Trophoblast cell (in vitro differentiated cells and primary cell): ENCODE data around the gene CELSR3.

Experiments
- DNase-seq, 2 donors: peaks; one replicate each; pipeline ENCODE4 v3.0.0-alpha.2; 2016
- H2AFZ ChIP-seq: 2 replicates; pipeline ENCODE4 v1.6.1; 2013; ENCODE audit warnings: low read length, moderate library complexity, mild to moderate bottlenecking; ENCODE audit not compliant: insufficient read depth, poor library complexity
- H2AK5ac ChIP-seq: 2 replicates; pipeline ENCODE4 v1.6.1; 2013; ENCODE audit warnings: mild to moderate bottlenecking, low read length
- H2BK120ac ChIP-seq: 2 replicates; pipeline ENCODE4 v1.6.1; 2013; ENCODE audit warnings: low read length, mild to moderate bottlenecking, moderate library complexity; ENCODE audit not compliant: insufficient read depth, poor library complexity
- H2BK12ac ChIP-seq: 2 replicates; pipeline ENCODE4 v1.6.1; 2013; ENCODE audit warnings: mild to moderate bottlenecking, low read length, moderate library complexity
- H2BK5ac ChIP-seq: 2 replicates; pipeline ENCODE4 v1.6.1; 2013; ENCODE audit warnings: low read length, low read depth, moderate library complexity, mild to moderate bottlenecking; ENCODE audit not compliant: poor library complexity
- H3K14ac ChIP-seq: 2 replicates; pipeline ENCODE4 v1.6.1; 2013; ENCODE audit warnings: mild to moderate bottlenecking, low read length
- H3K18ac ChIP-seq: 2 replicates; pipeline ENCODE4 v1.6.1; 2013; ENCODE audit warnings: mild to moderate bottlenecking, low read length
- H3K23ac ChIP-seq: 2 replicates; pipeline ENCODE4 v1.6.1; 2013; ENCODE audit warnings: low read length
- H3K27ac ChIP-seq: 2 replicates; pipeline ENCODE4 v1.5.1; 2013; ENCODE audit warnings: low read depth, mild to moderate bottlenecking, inconsistent platforms, low read length, moderate library complexity
- H3K27me3 ChIP-seq: 2 replicates; pipeline ENCODE4 v1.6.1; 2013; ENCODE audit warnings: inconsistent platforms, mild to moderate bottlenecking, low read length, moderate library complexity; ENCODE audit not compliant: insufficient read depth
- H3K36me3 ChIP-seq, 2 experiments: 1 replicate in 1 of 2; 2 replicates in 1 of 2; pipeline ENCODE4 v1.6.1; 2013; ENCODE audit warnings: low read length in 2 of 2, mild to moderate bottlenecking in 2 of 2, moderate library complexity in 1 of 2; ENCODE audit not compliant: insufficient read depth in 2 of 2, control insufficient read depth in 1 of 2
- H3K4ac ChIP-seq: 2 replicates; pipeline ENCODE4 v1.6.1; 2013; ENCODE audit warnings: low read depth, mild to moderate bottlenecking, low read length, moderate library complexity
- H3K4me1 ChIP-seq, 2 experiments: 1 replicate in 1 of 2; 2 replicates in 1 of 2; pipeline ENCODE4 v1.6.1; 2013; ENCODE audit warnings: low read length in 2 of 2, mild to moderate bottlenecking in 2 of 2, moderate library complexity in 1 of 2; ENCODE audit not compliant: insufficient read depth in 2 of 2, control insufficient read depth in 1 of 2
- H3K4me2 ChIP-seq: 2 replicates; pipeline ENCODE4 v1.6.1; 2013; ENCODE audit warnings: inconsistent platforms, mild to moderate bottlenecking, low read length, moderate library complexity
- H3K4me3 ChIP-seq: 2 replicates; pipeline ENCODE4 v1.5.1; 2013; ENCODE audit warnings: mild to moderate bottlenecking, low read depth, low read length, inconsistent platforms
- H3K79me1 ChIP-seq: one replicate; pipeline ENCODE4 v1.6.1; 2013; ENCODE audit warnings: low read length
- H3K79me2 ChIP-seq: 2 replicates; pipeline ENCODE4 v1.6.1; 2013; ENCODE audit warnings: low read length, mild to moderate bottlenecking; ENCODE audit not compliant: control insufficient read depth, insufficient read depth, poor library complexity
- H3K9ac ChIP-seq: 2 replicates; pipeline ENCODE4 v1.6.1; 2013; ENCODE audit warnings: mild to moderate bottlenecking, low read length
- H3K9me3 ChIP-seq: 2 replicates; pipeline ENCODE4 v1.6.1; 2013; ENCODE audit warnings: low read depth, mild to moderate bottlenecking, control low read depth, inconsistent platforms, low read length; ENCODE audit not compliant: insufficient read depth
- H4K12ac ChIP-seq: 2 replicates; pipeline ENCODE4 v1.6.1; 2013; ENCODE audit warnings: low read depth, mild to moderate bottlenecking, low read length, moderate library complexity
- H4K8ac ChIP-seq: 2 replicates; pipeline ENCODE4 v1.6.1; 2013; ENCODE audit warnings: low read depth, mild to moderate bottlenecking, low read length, moderate library complexity
- H4K91ac ChIP-seq: one replicate; pipeline ENCODE4 v1.6.1; 2013; ENCODE audit warnings: low read depth, mild to moderate bottlenecking, low read length, moderate library complexity
- WGBS: extraction: QIAGEN DNeasy Blood & Tissue Kit; methylation state at CpG from one replicate; pipeline ENCODE4 v1.1.7; 2013; ENCODE audit warnings: missing lambda C conversion rate; ENCODE audit not compliant: insufficient read length, insufficient coverage; ENCODE audit errors: extremely low coverage; 5-methylcytosine and 5-hydroxymethylcytosine counted together

Gene CELSR3

GRCh38 chr3:48708481-48708889 lies 45.8 kb upstream of the CELSR3 start:
- H3K79me2 ChIP-seq: peaks cover 54% of the 10 kb centered on the region
- no peak overlapping the region for H4K91ac ChIP-seq
- no peak overlapping the region for H2BK5ac ChIP-seq
- no peak overlapping the region for H2AK5ac ChIP-seq
- H3K4ac ChIP-seq: peak overlapping the region; percentile 21
- peaks cover 0 to 7% of the 10 kb centered on the region in 2 experiments for H3K4me1 ChIP-seq
- WGBS: no CpG with 5 or more reads among the region's 2 CpGs
- no peak overlapping the region for H3K9ac ChIP-seq
- H3K4me2 ChIP-seq: no peak overlapping the region
- no peak overlapping the region for H3K14ac ChIP-seq
- no peak overlapping the region for H4K12ac ChIP-seq
- no peak overlapping the region for H2BK120ac ChIP-seq
- no peaks in the 10 kb centered on the region for H3K9me3 ChIP-seq
- no peak overlapping the region for H3K27ac ChIP-seq
- peaks cover 38 to 63% of the 10 kb centered on the region in 2 experiments for H3K36me3 ChIP-seq
- no peaks in the 10 kb centered on the region for H3K79me1 ChIP-seq
- peak in 1 of 2 donors; percentile 47 for DNase-seq
- no peak overlapping the region for H2AFZ ChIP-seq
- no peak overlapping the region for H3K23ac ChIP-seq
- no peak overlapping the region for H3K4me3 ChIP-seq
- no peak overlapping the region for H2BK12ac ChIP-seq
- no peak overlapping the region for H4K8ac ChIP-seq
- no peak overlapping the region for H3K18ac ChIP-seq
- H3K27me3 ChIP-seq: no peaks in the 10 kb centered on the region

GRCh38 chr3:48707157-48707556 lies 44.5 kb upstream of the CELSR3 start:
- peaks cover 44% of the 10 kb centered on the region for H3K79me2 ChIP-seq
- WGBS: no CpG with 5 or more reads among the region's 5 CpGs
- no peak overlapping the region for H2BK120ac ChIP-seq
- no peak overlapping the region for H4K12ac ChIP-seq
- H4K8ac ChIP-seq: no peak overlapping the region
- H3K23ac ChIP-seq: no peak overlapping the region
- H3K14ac ChIP-seq: no peak overlapping the region
- H2BK12ac ChIP-seq: no peak overlapping the region
- no peaks in the 10 kb centered on the region for H3K27me3 ChIP-seq
- no peak overlapping the region for H3K18ac ChIP-seq
- no peak overlapping the region for H4K91ac ChIP-seq
- H2AK5ac ChIP-seq: no peak overlapping the region
- no peaks in the 10 kb centered on the region for H3K4me1 ChIP-seq
- peaks cover 29 to 55% of the 10 kb centered on the region in 2 experiments for H3K36me3 ChIP-seq
- no peak for DNase-seq
- H3K27ac ChIP-seq: no peak overlapping the region
- no peak overlapping the region for H3K4me2 ChIP-seq
- no peak overlapping the region for H2BK5ac ChIP-seq
- no peak overlapping the region for H3K9ac ChIP-seq
- no peak overlapping the region for H3K4me3 ChIP-seq
- no peaks in the 10 kb centered on the region for H3K9me3 ChIP-seq
- H3K4ac ChIP-seq: peak overlapping the region; percentile 80
- H2AFZ ChIP-seq: no peak overlapping the region
- H3K79me1 ChIP-seq: no peaks in the 10 kb centered on the region

GRCh38 chr3:48702320-48702920 lies 39.7 kb upstream of the CELSR3 start:
- H3K9me3 ChIP-seq: no peaks in the 10 kb centered on the region
- no peak overlapping the region for H4K8ac ChIP-seq
- H3K4me3 ChIP-seq: no peak overlapping the region
- no CpG with 5 or more reads among the region's 6 CpGs for WGBS
- H3K27me3 ChIP-seq: no peaks in the 10 kb centered on the region
- no peaks in the 10 kb centered on the region for H3K79me1 ChIP-seq
- no peak overlapping the region for H4K91ac ChIP-seq
- no peaks in the 10 kb centered on the region for H3K4me1 ChIP-seq
- H2BK12ac ChIP-seq: no peak overlapping the region
- H2BK5ac ChIP-seq: no peak overlapping the region
- H3K27ac ChIP-seq: no peak overlapping the region
- peak overlapping the region; percentile 25 for H3K4ac ChIP-seq
- H2AFZ ChIP-seq: no peak overlapping the region
- H3K36me3 ChIP-seq: peaks cover 24 to 41% of the 10 kb centered on the region in 2 experiments
- no peak overlapping the region for H3K4me2 ChIP-seq
- no peak overlapping the region for H2BK120ac ChIP-seq
- H3K18ac ChIP-seq: no peak overlapping the region
- H2AK5ac ChIP-seq: no peak overlapping the region
- DNase-seq: peak; percentile 29 to 75
- no peak overlapping the region for H3K14ac ChIP-seq
- H3K79me2 ChIP-seq: peaks cover 30% of the 10 kb centered on the region
- H4K12ac ChIP-seq: no peak overlapping the region
- no peak overlapping the region for H3K9ac ChIP-seq
- H3K23ac ChIP-seq: no peak overlapping the region

DNA sequence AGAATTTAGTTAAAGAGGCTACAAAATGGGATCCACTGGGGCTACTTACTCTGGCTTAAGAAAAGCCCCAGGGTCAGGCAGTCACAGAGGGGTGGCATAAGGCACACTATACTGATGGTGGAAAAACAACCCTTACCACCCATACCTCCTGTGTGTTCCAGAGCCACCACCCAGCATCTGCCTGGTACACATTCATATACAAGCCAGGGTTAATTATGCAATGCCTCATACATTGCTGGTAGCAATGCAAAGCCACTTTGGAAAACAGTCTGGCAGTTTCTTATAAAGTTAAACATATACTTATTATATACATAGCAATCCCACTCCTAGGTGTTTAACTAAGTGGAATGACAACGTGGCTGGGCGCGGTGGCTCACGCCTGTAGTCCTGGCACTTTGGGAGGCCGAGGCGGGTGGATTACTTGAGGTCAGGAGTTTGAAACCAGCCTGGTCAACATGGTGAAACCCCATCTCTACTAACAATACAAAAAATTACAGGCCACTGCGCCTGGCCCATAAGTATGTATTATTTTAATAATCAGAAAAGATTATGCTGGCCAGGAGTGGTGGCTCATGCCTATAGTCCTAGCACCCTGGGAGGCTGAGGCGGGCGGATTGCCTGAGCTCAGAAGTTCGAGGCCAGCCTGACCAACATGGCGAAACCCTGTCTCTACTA lies 38.2 kb upstream of the CELSR3 start:
- Histone ChIP-seq H2AK5ac (no peak overlapping the region), H4K91ac (no peak overlapping the region), H2AFZ (no peak overlapping the region), H2BK12ac (no peak overlapping the region), H3K23ac (no peak overlapping the region), H4K8ac (no peak overlapping the region), H3K18ac (no peak overlapping the region), H3K14ac (no peak overlapping the region), H3K27ac (no peak overlapping the region), H3K9me3 (no peaks in the 10 kb centered on the region), H2BK5ac (no peak overlapping the region), H3K79me2 (peaks cover 27% of the 10 kb centered on the region), H3K36me3 (peaks cover 23 to 31% of the 10 kb centered on the region in 2 experiments), H3K9ac (no peak overlapping the region), H2BK120ac (no peak overlapping the region), H3K79me1 (no peaks in the 10 kb centered on the region), H3K4me2 (no peak overlapping the region), H3K4ac (peak overlapping the region; percentile 98), H3K4me1 (peaks cover under 1% of the 10 kb centered on the region in 2 experiments), H3K27me3 (no peaks in the 10 kb centered on the region), H3K4me3 (no peak overlapping the region), H4K12ac (no peak overlapping the region)
- peak; percentile 14 to 57 for DNase-seq
- WGBS: no CpG with 5 or more reads among the region's 11 CpGs
